SK-N-SH treated with all-trans-retinoic acid at 6 μM for 48 hours (cell line): ENCODE data around the gene SENP1.

Source experiments
- ATAC-seq: fragments of 200-7000 bp; cut with Tn5 transposase; 3 replicates; pipeline ENCODE4 v1.9.1; 2020; ENCODE audit warnings: mild to moderate bottlenecking, moderate library complexity
- ARNTL ChIP-seq: fragments of 450-650 bp; formaldehyde crosslinking; IDR thresholded peaks from 2 replicates; pipeline ENCODE4 v1.5.0; 2020; ENCODE audit warnings: low read depth, mild to moderate bottlenecking, moderate library complexity, borderline replicate concordance
- BACH2 ChIP-seq: fragments of 250-450 bp; sonication (Bioruptor Pico); IDR thresholded peaks from 2 replicates; pipeline ENCODE4 v1.9.0; 2021; ENCODE audit warnings: mild to moderate bottlenecking, borderline replicate concordance
- CSDC2 ChIP-seq: fragments of 250-450 bp; sonication (Bioruptor Pico); IDR thresholded peaks from 2 replicates; pipeline ENCODE4 v1.5.0; 2020; ENCODE audit warnings: mild to moderate bottlenecking, moderate library complexity
- ESRRG ChIP-seq: fragments of 250-450 bp; sonication (Bioruptor Pico); IDR thresholded peaks from 2 replicates; pipeline ENCODE4 v1.6.1; 2021; ENCODE audit warnings: mild to moderate bottlenecking
- GLIS3 ChIP-seq: fragments of 250-450 bp; sonication (Bioruptor Pico); IDR thresholded peaks from 2 replicates; pipeline ENCODE4 v1.5.0; 2020; ENCODE audit warnings: mild to moderate bottlenecking, moderate library complexity
- ISL1 ChIP-seq: fragments of 250-450 bp; sonication (Bioruptor Pico); IDR thresholded peaks from 2 replicates; pipeline ENCODE4 v2.1.2; 2022; ENCODE audit warnings: mild to moderate bottlenecking, moderate library complexity
- OSR1 ChIP-seq: fragments of 250-450 bp; sonication (Bioruptor Pico); IDR thresholded peaks from 2 replicates; pipeline ENCODE4 v1.8.0; 2022; ENCODE audit warnings: moderate library complexity, mild to moderate bottlenecking, inconsistent platforms
- PPARA ChIP-seq: fragments of 250-450 bp; sonication (Bioruptor Pico); IDR thresholded peaks from 2 replicates; pipeline ENCODE4 v1.5.0; 2020; ENCODE audit warnings: mild to moderate bottlenecking, borderline replicate concordance
- RARB ChIP-seq: fragments of 250-450 bp; sonication (Bioruptor Pico); IDR thresholded peaks from 2 replicates; pipeline ENCODE4 v1.8.0; 2021; ENCODE audit warnings: mild to moderate bottlenecking, moderate library complexity
- SNAI2 ChIP-seq: fragments of 250-450 bp; sonication (Bioruptor Pico); IDR thresholded peaks from 2 replicates; pipeline ENCODE4 v1.5.0; 2020; ENCODE audit warnings: mild to moderate bottlenecking, moderate library complexity
- TCF4 ChIP-seq: fragments of 250-450 bp; sonication (Bioruptor Pico); IDR thresholded peaks from 2 replicates; pipeline ENCODE4 v1.8.0; 2021; ENCODE audit warnings: mild to moderate bottlenecking, moderate library complexity, borderline replicate concordance
- TOX ChIP-seq: fragments of 250-450 bp; sonication (Bioruptor Pico); IDR thresholded peaks from 2 replicates; pipeline ENCODE4 v1.8.0; 2021; ENCODE audit warnings: mild to moderate bottlenecking, moderate library complexity, borderline replicate concordance
- ZC3H10 ChIP-seq: fragments of 250-450 bp; sonication (Bioruptor Pico); IDR thresholded peaks from 2 replicates; pipeline ENCODE4 v1.5.1; 2021; ENCODE audit warnings: mild to moderate bottlenecking, moderate library complexity
- ZFP3 ChIP-seq: fragments of 250-450 bp; sonication (Bioruptor Pico); IDR thresholded peaks from 2 replicates; pipeline ENCODE4 v1.5.0; 2020; ENCODE audit warnings: mild to moderate bottlenecking, moderate library complexity
- ZFP30 ChIP-seq: fragments of 450-650 bp; formaldehyde crosslinking; IDR thresholded peaks from 2 replicates; pipeline ENCODE4 v1.5.0; 2022; ENCODE audit warnings: mild to moderate bottlenecking, moderate library complexity
- ZNF70 ChIP-seq: fragments of 450-650 bp; formaldehyde crosslinking; IDR thresholded peaks from 2 replicates; pipeline ENCODE4 v1.5.0; 2020; ENCODE audit warnings: mild to moderate bottlenecking, moderate library complexity
- ZNF8 ChIP-seq: fragments of 450-650 bp; formaldehyde crosslinking; IDR thresholded peaks from 2 replicates; pipeline ENCODE4 v1.5.0; 2020; ENCODE audit warnings: mild to moderate bottlenecking, moderate library complexity
- TF ChIP-seq, protein P1 (sequence below): fragments of 250-450 bp; sonication (Bioruptor Pico); IDR thresholded peaks from 2 replicates; pipeline ENCODE4 v1.5.0; 2020; ENCODE audit warnings: mild to moderate bottlenecking, moderate library complexity
- TF ChIP-seq, protein P2 (sequence below): fragments of 250-450 bp; sonication (Bioruptor Pico); IDR thresholded peaks from 2 replicates; pipeline ENCODE4 v1.5.1; 2021; ENCODE audit warnings: mild to moderate bottlenecking, moderate library complexity
- TF ChIP-seq, protein P3 (sequence below): fragments of 250-450 bp; sonication (Bioruptor Pico); IDR thresholded peaks from 2 replicates; pipeline ENCODE4 v1.5.1; 2020; ENCODE audit warnings: low read depth, mild to moderate bottlenecking, moderate library complexity
- TF ChIP-seq, protein P4 (sequence below): fragments of 250-450 bp; sonication (Bioruptor Pico); IDR thresholded peaks from 2 replicates; pipeline ENCODE4 v1.8.0; 2021; ENCODE audit warnings: low read depth, mild to moderate bottlenecking, moderate library complexity, borderline replicate concordance
- TF ChIP-seq, protein P5 (sequence below): fragments of 250-450 bp; sonication (Bioruptor Pico); IDR thresholded peaks from 2 replicates; pipeline ENCODE4 v1.8.0; 2020; ENCODE audit warnings: mild to moderate bottlenecking, moderate library complexity, borderline replicate concordance

SENP1 gene

DNA sequence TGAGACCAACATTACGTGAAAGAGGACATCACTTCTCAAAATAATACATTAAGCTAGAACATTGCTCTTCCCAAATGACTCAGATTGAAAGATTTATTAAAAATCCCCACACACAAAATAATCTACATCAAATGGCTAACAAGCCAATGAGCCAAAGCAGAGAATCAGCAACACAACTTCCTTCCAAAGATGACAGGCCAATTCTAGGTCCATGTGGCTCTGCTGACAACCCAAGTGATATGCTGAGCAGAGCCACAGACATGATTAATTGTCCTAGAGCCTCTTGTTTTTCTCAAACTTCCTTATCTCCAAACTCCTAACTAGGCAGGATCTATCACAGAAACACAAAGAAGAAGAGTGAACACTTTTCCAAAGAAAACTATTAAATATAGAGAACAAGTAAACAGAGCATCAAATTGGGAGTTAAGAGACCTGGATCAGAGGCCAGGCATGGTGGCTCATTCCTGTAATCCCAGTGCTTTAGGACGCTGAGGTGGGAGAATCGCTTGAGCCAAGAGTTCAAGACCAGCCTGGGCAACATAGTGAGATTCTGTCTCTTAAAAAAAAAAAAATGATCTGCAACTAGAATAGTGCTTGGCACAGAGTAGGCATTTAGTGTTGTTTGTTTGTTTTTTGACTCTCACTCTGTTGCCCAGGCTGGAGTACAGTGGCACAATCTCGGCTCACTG, 38.5 kb downstream of the SENP1 start:
- TF ChIP-seq, protein P1, sequence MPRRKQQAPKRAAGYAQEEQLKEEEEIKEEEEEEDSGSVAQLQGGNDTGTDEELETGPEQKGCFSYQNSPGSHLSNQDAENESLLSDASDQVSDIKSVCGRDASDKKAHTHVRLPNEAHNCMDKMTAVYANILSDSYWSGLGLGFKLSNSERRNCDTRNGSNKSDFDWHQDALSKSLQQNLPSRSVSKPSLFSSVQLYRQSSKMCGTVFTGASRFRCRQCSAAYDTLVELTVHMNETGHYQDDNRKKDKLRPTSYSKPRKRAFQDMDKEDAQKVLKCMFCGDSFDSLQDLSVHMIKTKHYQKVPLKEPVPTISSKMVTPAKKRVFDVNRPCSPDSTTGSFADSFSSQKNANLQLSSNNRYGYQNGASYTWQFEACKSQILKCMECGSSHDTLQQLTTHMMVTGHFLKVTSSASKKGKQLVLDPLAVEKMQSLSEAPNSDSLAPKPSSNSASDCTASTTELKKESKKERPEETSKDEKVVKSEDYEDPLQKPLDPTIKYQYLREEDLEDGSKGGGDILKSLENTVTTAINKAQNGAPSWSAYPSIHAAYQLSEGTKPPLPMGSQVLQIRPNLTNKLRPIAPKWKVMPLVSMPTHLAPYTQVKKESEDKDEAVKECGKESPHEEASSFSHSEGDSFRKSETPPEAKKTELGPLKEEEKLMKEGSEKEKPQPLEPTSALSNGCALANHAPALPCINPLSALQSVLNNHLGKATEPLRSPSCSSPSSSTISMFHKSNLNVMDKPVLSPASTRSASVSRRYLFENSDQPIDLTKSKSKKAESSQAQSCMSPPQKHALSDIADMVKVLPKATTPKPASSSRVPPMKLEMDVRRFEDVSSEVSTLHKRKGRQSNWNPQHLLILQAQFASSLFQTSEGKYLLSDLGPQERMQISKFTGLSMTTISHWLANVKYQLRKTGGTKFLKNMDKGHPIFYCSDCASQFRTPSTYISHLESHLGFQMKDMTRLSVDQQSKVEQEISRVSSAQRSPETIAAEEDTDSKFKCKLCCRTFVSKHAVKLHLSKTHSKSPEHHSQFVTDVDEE (CRISPR knock-in tag): no peak
- TF ChIP-seq PPARA (CRISPR knock-in tag): no peak
- TF ChIP-seq RARB: no peak
- no peak for TF ChIP-seq ZNF8 (CRISPR knock-in tag)
- TF ChIP-seq, protein P2, sequence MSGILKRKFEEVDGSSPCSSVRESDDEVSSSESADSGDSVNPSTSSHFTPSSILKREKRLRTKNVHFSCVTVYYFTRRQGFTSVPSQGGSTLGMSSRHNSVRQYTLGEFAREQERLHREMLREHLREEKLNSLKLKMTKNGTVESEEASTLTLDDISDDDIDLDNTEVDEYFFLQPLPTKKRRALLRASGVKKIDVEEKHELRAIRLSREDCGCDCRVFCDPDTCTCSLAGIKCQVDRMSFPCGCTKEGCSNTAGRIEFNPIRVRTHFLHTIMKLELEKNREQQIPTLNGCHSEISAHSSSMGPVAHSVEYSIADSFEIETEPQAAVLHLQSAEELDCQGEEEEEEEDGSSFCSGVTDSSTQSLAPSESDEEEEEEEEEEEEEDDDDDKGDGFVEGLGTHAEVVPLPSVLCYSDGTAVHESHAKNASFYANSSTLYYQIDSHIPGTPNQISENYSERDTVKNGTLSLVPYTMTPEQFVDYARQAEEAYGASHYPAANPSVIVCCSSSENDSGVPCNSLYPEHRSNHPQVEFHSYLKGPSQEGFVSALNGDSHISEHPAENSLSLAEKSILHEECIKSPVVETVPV (CRISPR knock-in tag): no peak
- TF ChIP-seq CSDC2: no peak
- no peak for TF ChIP-seq ZFP3
- no peak for TF ChIP-seq ZNF70 (CRISPR knock-in tag)
- TF ChIP-seq TOX (CRISPR knock-in tag): no peak
- no peak for TF ChIP-seq OSR1 (CRISPR knock-in tag)
- no peak for TF ChIP-seq ZFP30 (CRISPR knock-in tag)
- TF ChIP-seq TCF4: no peak
- no peak for ATAC-seq

DNA sequence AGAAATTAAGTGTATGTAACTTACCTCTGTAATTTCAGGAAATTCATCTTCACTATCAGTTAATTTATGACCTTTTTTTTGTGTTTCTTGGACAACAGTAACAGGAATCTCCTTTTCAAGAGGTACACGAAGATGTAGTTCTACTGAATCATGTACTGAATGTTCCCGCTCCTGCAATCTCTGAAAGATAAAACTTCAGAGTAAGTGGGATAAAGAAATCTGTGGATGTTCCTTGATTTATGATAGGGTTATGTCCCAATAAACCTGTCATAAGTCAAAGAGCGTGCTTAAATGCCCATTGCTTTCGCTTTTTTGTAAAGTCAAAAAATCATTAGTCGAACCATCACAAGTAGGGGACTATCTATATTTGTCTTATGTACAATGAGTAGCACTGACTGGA, 40.8 kb downstream of the SENP1 start:
- TF ChIP-seq ISL1 (CRISPR knock-in tag) (no peak), ZNF70 (CRISPR knock-in tag) (no peak), ARNTL (no peak), ZC3H10 (CRISPR knock-in tag) (no peak), BACH2 (no peak), TCF4 (no peak), ZNF8 (CRISPR knock-in tag) (no peak), ZFP30 (CRISPR knock-in tag) (no peak), ESRRG (CRISPR knock-in tag) (no peak), CSDC2 (no peak), GLIS3 (no peak), SNAI2 (CRISPR knock-in tag) (no peak), ZFP3 (no peak)
- TF ChIP-seq, protein P3, sequence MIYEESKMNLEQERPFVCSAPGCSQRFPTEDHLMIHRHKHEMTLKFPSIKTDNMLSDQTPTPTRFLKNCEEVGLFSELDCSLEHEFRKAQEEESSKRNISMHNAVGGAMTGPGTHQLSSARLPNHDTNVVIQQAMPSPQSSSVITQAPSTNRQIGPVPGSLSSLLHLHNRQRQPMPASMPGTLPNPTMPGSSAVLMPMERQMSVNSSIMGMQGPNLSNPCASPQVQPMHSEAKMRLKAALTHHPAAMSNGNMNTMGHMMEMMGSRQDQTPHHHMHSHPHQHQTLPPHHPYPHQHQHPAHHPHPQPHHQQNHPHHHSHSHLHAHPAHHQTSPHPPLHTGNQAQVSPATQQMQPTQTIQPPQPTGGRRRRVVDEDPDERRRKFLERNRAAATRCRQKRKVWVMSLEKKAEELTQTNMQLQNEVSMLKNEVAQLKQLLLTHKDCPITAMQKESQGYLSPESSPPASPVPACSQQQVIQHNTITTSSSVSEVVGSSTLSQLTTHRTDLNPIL (CRISPR knock-in tag): no peak
- TF ChIP-seq, protein P2 (CRISPR knock-in tag): no peak
- TF ChIP-seq, protein P4, sequence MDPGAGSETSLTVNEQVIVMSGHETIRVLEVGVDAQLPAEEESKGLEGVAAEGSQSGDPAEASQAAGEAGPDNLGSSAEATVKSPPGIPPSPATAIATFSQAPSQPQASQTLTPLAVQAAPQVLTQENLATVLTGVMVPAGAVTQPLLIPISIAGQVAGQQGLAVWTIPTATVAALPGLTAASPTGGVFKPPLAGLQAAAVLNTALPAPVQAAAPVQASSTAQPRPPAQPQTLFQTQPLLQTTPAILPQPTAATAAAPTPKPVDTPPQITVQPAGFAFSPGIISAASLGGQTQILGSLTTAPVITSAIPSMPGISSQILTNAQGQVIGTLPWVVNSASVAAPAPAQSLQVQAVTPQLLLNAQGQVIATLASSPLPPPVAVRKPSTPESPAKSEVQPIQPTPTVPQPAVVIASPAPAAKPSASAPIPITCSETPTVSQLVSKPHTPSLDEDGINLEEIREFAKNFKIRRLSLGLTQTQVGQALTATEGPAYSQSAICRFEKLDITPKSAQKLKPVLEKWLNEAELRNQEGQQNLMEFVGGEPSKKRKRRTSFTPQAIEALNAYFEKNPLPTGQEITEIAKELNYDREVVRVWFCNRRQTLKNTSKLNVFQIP (CRISPR knock-in tag): no peak
- TF ChIP-seq, protein P1 (CRISPR knock-in tag): no peak
- TF ChIP-seq, protein P5, sequence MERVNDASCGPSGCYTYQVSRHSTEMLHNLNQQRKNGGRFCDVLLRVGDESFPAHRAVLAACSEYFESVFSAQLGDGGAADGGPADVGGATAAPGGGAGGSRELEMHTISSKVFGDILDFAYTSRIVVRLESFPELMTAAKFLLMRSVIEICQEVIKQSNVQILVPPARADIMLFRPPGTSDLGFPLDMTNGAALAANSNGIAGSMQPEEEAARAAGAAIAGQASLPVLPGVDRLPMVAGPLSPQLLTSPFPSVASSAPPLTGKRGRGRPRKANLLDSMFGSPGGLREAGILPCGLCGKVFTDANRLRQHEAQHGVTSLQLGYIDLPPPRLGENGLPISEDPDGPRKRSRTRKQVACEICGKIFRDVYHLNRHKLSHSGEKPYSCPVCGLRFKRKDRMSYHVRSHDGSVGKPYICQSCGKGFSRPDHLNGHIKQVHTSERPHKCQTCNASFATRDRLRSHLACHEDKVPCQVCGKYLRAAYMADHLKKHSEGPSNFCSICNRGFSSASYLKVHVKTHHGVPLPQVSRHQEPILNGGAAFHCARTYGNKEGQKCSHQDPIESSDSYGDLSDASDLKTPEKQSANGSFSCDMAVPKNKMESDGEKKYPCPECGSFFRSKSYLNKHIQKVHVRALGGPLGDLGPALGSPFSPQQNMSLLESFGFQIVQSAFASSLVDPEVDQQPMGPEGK (CRISPR knock-in tag): no peak
- ATAC-seq: no peak
